ENCODE data around the gene C16orf90. TPM values are rescaled to one million over a fixed set of nuclear protein-coding genes. Genes with fewer than 3 reads are reported as not detected.

Gene C16orf90, protein sequence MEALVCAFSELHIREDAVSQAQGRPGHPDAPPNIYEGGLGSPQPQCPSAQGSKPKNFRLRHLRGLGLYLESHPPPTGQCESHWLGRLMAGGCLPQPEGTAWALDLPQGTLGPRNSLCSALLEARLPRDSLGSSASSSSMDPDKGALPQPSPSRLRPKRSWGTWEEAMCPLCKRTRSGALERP
- not detected in 5 replicates for total RNA-seq (2022; extraction: Qiagen RNA extraction)

DNA sequence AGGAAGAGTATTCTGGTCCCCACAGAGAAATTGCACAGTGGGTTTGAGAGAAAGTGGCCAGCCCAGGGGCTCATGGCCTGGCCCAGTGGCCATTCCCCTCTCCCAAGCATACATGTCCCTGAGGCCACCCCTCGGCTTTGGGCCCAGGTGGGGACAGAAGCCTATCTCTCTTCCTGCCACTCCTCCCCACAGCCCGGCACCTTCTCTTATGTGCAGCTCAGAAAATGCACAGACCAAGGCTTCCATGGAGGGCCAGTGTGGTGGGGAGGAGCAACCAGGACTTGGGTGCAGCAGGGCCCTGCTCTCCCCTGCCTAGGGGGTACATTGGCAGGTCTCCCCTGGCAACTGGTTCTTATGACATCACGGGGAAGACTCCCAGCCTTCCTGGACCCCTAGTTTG, at the start of gene C16orf90:
Gene C16orf90, minus strand, starts transcription at position 314 of the 400 bp plus-strand sequence. Its CDS starts 68 bp downstream, at position 246.

Other genes starting within 250 kb of the C16orf90 start
- 0.12 TPM in 1 of 5 replicates, not detected in the others for gene MEFV, start 238.9 kb downstream of the C16orf90 start, total RNA-seq (2022; extraction: Qiagen RNA extraction)
- gene ZNF263, start 212.0 kb downstream of the C16orf90 start, total RNA-seq (2022; extraction: Qiagen RNA extraction): 35.5 to 41.1 TPM (median 37.1 TPM) in 5 replicates
- gene TIGD7, start 190.1 kb downstream of the C16orf90 start, total RNA-seq (2022; extraction: Qiagen RNA extraction): 0.59 to 1.5 TPM (median 1.3 TPM) in 5 replicates
- 9.7 to 10.6 TPM (median 10.2 TPM) in 5 replicates for gene ZNF75A, start 190.0 kb downstream of the C16orf90 start, total RNA-seq (2022; extraction: Qiagen RNA extraction)
- not detected in 5 replicates for gene OR2C1, start 139.6 kb downstream of the C16orf90 start, total RNA-seq (2022; extraction: Qiagen RNA extraction)
- 10.7 to 16.3 TPM (median 14.0 TPM) in 5 replicates for gene ZSCAN32, start 94.5 kb downstream of the C16orf90 start, total RNA-seq (2022; extraction: Qiagen RNA extraction)
- 11.5 to 15.7 TPM (median 13.9 TPM) in 5 replicates for gene ZNF174, start 94.3 kb downstream of the C16orf90 start, total RNA-seq (2022; extraction: Qiagen RNA extraction)
- 0.98 to 1.1 TPM (median 1.0 TPM) in 5 replicates for gene ZNF597, start 52.0 kb downstream of the C16orf90 start, total RNA-seq (2022; extraction: Qiagen RNA extraction)
- gene NAA60, start 51.8 kb downstream of the C16orf90 start, total RNA-seq (2022; extraction: Qiagen RNA extraction): 48.6 to 54.7 TPM (median 50.2 TPM) in 5 replicates
- 17.7 to 23.3 TPM (median 20.1 TPM) in 5 replicates for gene CLUAP1, start 5.5 kb upstream of the C16orf90 start, total RNA-seq (2022; extraction: Qiagen RNA extraction)
- 0.04 to 0.09 TPM (median 0.06 TPM) in 3 of 5 replicates, not detected in the others for gene NLRC3, start 81.9 kb upstream of the C16orf90 start, total RNA-seq (2022; extraction: Qiagen RNA extraction)
- 3.5 to 5.3 TPM (median 4.7 TPM) in 5 replicates for gene SLX4, start 116.1 kb upstream of the C16orf90 start, total RNA-seq (2022; extraction: Qiagen RNA extraction)
- gene DNASE1, start 159.2 kb upstream of the C16orf90 start, total RNA-seq (2022; extraction: Qiagen RNA extraction): 1.4 to 4.2 TPM (median 2.6 TPM) in 5 replicates
- gene TRAP1, start 222.0 kb upstream of the C16orf90 start, total RNA-seq (2022; extraction: Qiagen RNA extraction): 112 to 141 TPM (median 139 TPM) in 5 replicates

Data from A549 treated with Mapracorat at 1 μM for 4 hours (cell line).